Panc1 (cell line): Measurements from ENCODE around the gene USP8. TPM values are rescaled to one million over a fixed set of nuclear protein-coding genes. Genes with fewer than 3 reads are reported as not detected.

ENCODE experiments used
- ATAC-seq: fragments of 200-7000 bp; cut with Tn5 transposase; 2 replicates; pipeline ENCODE4 v1.9.1; 2020; ENCODE audit warnings: mild to moderate bottlenecking, moderate library complexity
- BruUV-seq: library from RNA; stranded (reverse); fragments of 400-500 nt; replicated peaks from 2 replicates; lab custom pipeline; 2021; lab: Mats Ljungman, UMichigan
- CTCF ChIA-PET: fragments of 300-600 bp; sonication (Branson Sonifier 250); formaldehyde crosslinking; loops from one replicate; lab custom pipeline; 2022; ENCODE audit warnings: antibody characterized with exemption; lab: Charles Lee
- POLR2A ChIA-PET: fragments of 300-600 bp; sonication (Branson Sonifier 250); formaldehyde crosslinking; loops from one replicate; lab custom pipeline; 2022; ENCODE audit warnings: antibody characterized with exemption; lab: Charles Lee
- DNase-seq: peaks from one replicate; pipeline ENCODE4 v3.0.0-alpha.2; 2010; ENCODE audit warnings: low read depth, low spot score
- H3K27ac ChIP-seq: 2 replicates; pipeline ENCODE4 v1.5.1; 2011; ENCODE audit warnings: mild to moderate bottlenecking, low read length, inconsistent platforms
- H3K27me3 ChIP-seq: fragments of 200-500 bp; sonication (Bioruptor generic); 2 replicates; pipeline ENCODE4 v1.6.0; 2014; ENCODE audit warnings: low read length, inconsistent platforms; ENCODE audit not compliant: control insufficient read depth, insufficient read depth
- H3K36me3 ChIP-seq: fragments of 200-500 bp; sonication (Bioruptor generic); 2 replicates; pipeline ENCODE4 v1.5.1; 2014; ENCODE audit warnings: inconsistent platforms, mild to moderate bottlenecking, low read length, moderate library complexity; ENCODE audit not compliant: control insufficient read depth, insufficient read depth
- H3K4me1 ChIP-seq: 2 replicates; pipeline ENCODE4 v1.5.1; 2011; ENCODE audit warnings: inconsistent platforms, mild to moderate bottlenecking, low read length, moderate library complexity; ENCODE audit not compliant: control insufficient read depth, insufficient read depth
- H3K4me3 ChIP-seq, 2 experiments: 2 replicates each; pipeline ENCODE4 v1.5.1; 2011 to 2012; ENCODE audit warnings: low read depth in 2 of 2, low read length in 2 of 2, mild to moderate bottlenecking in 2 of 2, inconsistent platforms in 1 of 2, moderate library complexity in 1 of 2
- H3K9me3 ChIP-seq: fragments of 200-500 bp; sonication (Bioruptor generic); 2 replicates; pipeline ENCODE4 v1.5.1; 2014; ENCODE audit warnings: low read depth, mild to moderate bottlenecking, inconsistent platforms, low read length, moderate library complexity; ENCODE audit not compliant: control insufficient read depth, insufficient read depth
- POLR2AphosphoS5 ChIP-seq: IDR thresholded peaks from 2 replicates; pipeline ENCODE4 v1.6.1; 2012; ENCODE audit warnings: mild to moderate bottlenecking, low read depth, low read length, moderate library complexity
- SIN3A ChIP-seq: IDR thresholded peaks from 2 replicates; pipeline ENCODE4 v1.6.1; 2012; ENCODE audit warnings: low read depth, mild to moderate bottlenecking, low read length, moderate library complexity, borderline replicate concordance; ENCODE audit not compliant: insufficient read depth
- TCF7L2 ChIP-seq: IDR thresholded peaks from 2 replicates; pipeline ENCODE4 v1.6.1; 2011; ENCODE audit warnings: mild to moderate bottlenecking, low read depth, low read length, inconsistent platforms
- in situ Hi-C: cut with HindIII; loops from 2 replicates; pipeline ENCODE4 v1.10.0; 2016; ENCODE audit warnings: low sequenced_read_pairs, low pct_unique_long_range_greater_than_20kb
- intact Hi-C: fragments of 100-400 bp; cut with micrococcal nuclease; formaldehyde crosslinking; loops from one replicate; pipeline ENCODE4 v1.10.0; 2022; ENCODE audit not compliant: unreplicated experiment
- total RNA-seq: library from RNA; stranded (reverse); gene quantifications from one replicate; pipeline ENCODE4 v1.2.1, GENCODE V29; 2021; ENCODE audit not compliant: unreplicated experiment
- TF ChIP-seq, protein P1 (sequence below), 2 experiments: IDR thresholded peaks; 2 replicates each; pipeline ENCODE4 v1.6.1; 2011 to 2012; ENCODE audit warnings: low read depth in 2 of 2, control low read depth in 1 of 2, low read length in 1 of 2, mild to moderate bottlenecking in 1 of 2, moderate library complexity in 1 of 2; ENCODE audit not compliant: insufficient read depth in 1 of 2
- TF ChIP-seq, protein P2 (sequence below): fragments of 450-650 bp; IDR thresholded peaks from 2 replicates; pipeline ENCODE4 v1.5.1; 2017; ENCODE audit warnings: mild to moderate bottlenecking

Gene USP8
- total RNA-seq, 1 experiment from 2014 or later: 57.3 TPM

GRCh38 chr15:50542887-50543210 is 118.6 kb downstream of the USP8 start:
- ATAC-seq: no peak
- in situ Hi-C loops: no loop called here

GRCh38 chr15:50543556-50543955 is 119.4 kb downstream of the USP8 start:
- TF ChIP-seq TCF7L2: no peak
- no peak for TF ChIP-seq SIN3A
- TF ChIP-seq, protein P1, sequence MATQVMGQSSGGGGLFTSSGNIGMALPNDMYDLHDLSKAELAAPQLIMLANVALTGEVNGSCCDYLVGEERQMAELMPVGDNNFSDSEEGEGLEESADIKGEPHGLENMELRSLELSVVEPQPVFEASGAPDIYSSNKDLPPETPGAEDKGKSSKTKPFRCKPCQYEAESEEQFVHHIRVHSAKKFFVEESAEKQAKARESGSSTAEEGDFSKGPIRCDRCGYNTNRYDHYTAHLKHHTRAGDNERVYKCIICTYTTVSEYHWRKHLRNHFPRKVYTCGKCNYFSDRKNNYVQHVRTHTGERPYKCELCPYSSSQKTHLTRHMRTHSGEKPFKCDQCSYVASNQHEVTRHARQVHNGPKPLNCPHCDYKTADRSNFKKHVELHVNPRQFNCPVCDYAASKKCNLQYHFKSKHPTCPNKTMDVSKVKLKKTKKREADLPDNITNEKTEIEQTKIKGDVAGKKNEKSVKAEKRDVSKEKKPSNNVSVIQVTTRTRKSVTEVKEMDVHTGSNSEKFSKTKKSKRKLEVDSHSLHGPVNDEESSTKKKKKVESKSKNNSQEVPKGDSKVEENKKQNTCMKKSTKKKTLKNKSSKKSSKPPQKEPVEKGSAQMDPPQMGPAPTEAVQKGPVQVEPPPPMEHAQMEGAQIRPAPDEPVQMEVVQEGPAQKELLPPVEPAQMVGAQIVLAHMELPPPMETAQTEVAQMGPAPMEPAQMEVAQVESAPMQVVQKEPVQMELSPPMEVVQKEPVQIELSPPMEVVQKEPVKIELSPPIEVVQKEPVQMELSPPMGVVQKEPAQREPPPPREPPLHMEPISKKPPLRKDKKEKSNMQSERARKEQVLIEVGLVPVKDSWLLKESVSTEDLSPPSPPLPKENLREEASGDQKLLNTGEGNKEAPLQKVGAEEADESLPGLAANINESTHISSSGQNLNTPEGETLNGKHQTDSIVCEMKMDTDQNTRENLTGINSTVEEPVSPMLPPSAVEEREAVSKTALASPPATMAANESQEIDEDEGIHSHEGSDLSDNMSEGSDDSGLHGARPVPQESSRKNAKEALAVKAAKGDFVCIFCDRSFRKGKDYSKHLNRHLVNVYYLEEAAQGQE (IDR thresholded peaks at IDR 0.05; ENCODE audit: insufficient read depth in 1 of 2, low read depth in 2 of 2, low read length in 1 of 2): no peak
- TF ChIP-seq POLR2AphosphoS5: no peak
- TF ChIP-seq, protein P2, sequence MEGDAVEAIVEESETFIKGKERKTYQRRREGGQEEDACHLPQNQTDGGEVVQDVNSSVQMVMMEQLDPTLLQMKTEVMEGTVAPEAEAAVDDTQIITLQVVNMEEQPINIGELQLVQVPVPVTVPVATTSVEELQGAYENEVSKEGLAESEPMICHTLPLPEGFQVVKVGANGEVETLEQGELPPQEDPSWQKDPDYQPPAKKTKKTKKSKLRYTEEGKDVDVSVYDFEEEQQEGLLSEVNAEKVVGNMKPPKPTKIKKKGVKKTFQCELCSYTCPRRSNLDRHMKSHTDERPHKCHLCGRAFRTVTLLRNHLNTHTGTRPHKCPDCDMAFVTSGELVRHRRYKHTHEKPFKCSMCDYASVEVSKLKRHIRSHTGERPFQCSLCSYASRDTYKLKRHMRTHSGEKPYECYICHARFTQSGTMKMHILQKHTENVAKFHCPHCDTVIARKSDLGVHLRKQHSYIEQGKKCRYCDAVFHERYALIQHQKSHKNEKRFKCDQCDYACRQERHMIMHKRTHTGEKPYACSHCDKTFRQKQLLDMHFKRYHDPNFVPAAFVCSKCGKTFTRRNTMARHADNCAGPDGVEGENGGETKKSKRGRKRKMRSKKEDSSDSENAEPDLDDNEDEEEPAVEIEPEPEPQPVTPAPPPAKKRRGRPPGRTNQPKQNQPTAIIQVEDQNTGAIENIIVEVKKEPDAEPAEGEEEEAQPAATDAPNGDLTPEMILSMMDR: no peak
- H3K9me3 ChIP-seq: no peaks in the 10 kb centered on the region
- no peak overlapping the region for H3K4me3 ChIP-seq
- peaks cover 4% of the 10 kb centered on the region for H3K27me3 ChIP-seq
- in situ Hi-C loops: no loop called here
- DNase-seq (no peak), ATAC-seq (no peak)
- POLR2A ChIA-PET: interaction anchor here (0.5 kb wide), 1 partner anchor 88 kb away, joined by 4 read pairs; no protein-coding TSS in a partner anchor
- H3K4me1 ChIP-seq: no peaks in the 10 kb centered on the region
- CTCF ChIA-PET: no interaction called here
- H3K27ac ChIP-seq: no peak overlapping the region
- no peaks in the 10 kb centered on the region for H3K36me3 ChIP-seq
- intact Hi-C loops: no loop called here
- no TSS peak for BruUV-seq

More at GRCh38 chr15:50542887-50543210, 118.6 kb downstream of the USP8 start:
- no peaks in the 10 kb centered on the region for H3K4me1 ChIP-seq
- peaks cover 4% of the 10 kb centered on the region for H3K27me3 ChIP-seq
- no peak for DNase-seq
- intact Hi-C loops: no loop called here
- no peak overlapping the region for H3K4me3 ChIP-seq
- ChIA-PET CTCF (no interaction called here), POLR2A (no interaction called here)
- no TSS peak for BruUV-seq
- H3K9me3 ChIP-seq: no peaks in the 10 kb centered on the region
- TF ChIP-seq, protein P2: no peak
- TF ChIP-seq, protein P1 (IDR thresholded peaks at IDR 0.05; ENCODE audit: insufficient read depth in 1 of 2, low read depth in 2 of 2, low read length in 1 of 2): no peak
- no peak for TF ChIP-seq SIN3A
- no peak for TF ChIP-seq TCF7L2
- TF ChIP-seq POLR2AphosphoS5: no peak
- no peaks in the 10 kb centered on the region for H3K36me3 ChIP-seq
- no peak overlapping the region for H3K27ac ChIP-seq
